HCT116 (cell line): ENCODE measurements around the gene KAT14. TPM values are rescaled to one million over a fixed set of nuclear protein-coding genes. Genes with fewer than 3 reads are reported as not detected.

Experiments
- ATAC-seq: fragments of 200-7000 bp; cut with Tn5 transposase; 2 replicates; pipeline ENCODE4 v1.9.1; 2020; ENCODE audit warnings: mild to moderate bottlenecking, moderate library complexity
- BruUV-seq: library from RNA; stranded (reverse); fragments of 400-500 nt; replicated peaks from 2 replicates; lab custom pipeline; 2021; lab: Mats Ljungman, UMichigan
- CTCF ChIA-PET: fragments of 300-600 bp; sonication (Branson Sonifier 250); formaldehyde crosslinking; loops from one replicate; lab custom pipeline; 2021; ENCODE audit warnings: antibody characterized with exemption; lab: Charles Lee
- POLR2A ChIA-PET: fragments of 300-600, 350-600 bp; sonication (Branson Sonifier 250); formaldehyde crosslinking; loops from one replicate; lab custom pipeline; 2021; ENCODE audit warnings: antibody characterized with exemption; lab: Charles Lee
- RAD21 ChIA-PET, 2 experiments: fragments of 300-600 bp; sonication (Branson Sonifier 250); formaldehyde crosslinking; loops; one replicate each; lab custom pipeline; 2023; ENCODE audit warnings: low total read pairs in 2 of 2; ENCODE audit not compliant: uncharacterized antibody in 2 of 2, unreplicated experiment in 2 of 2, low non-redundant PET in 1 of 2; lab: Charles Lee
- DNase-seq: peaks from one replicate; pipeline ENCODE4 v3.0.0-alpha.2; 2010; ENCODE audit warnings: low read depth, low spot score
- H2AFZ ChIP-seq: fragments of 200-600 bp; shearing (Covaris generic), sonication (generic); 2 replicates; pipeline ENCODE4 v1.6.1; 2017; ENCODE audit warnings: low read depth, mixed run types, mixed read lengths, antibody characterized with exemption, low read length; ENCODE audit not compliant: poor library complexity, severe bottlenecking
- H3K27ac ChIP-seq: 2 replicates; pipeline ENCODE4 v1.5.1; 2012; ENCODE audit warnings: low read depth, low read length
- H3K27me3 ChIP-seq: fragments of 200-600 bp; sonication (generic); 2 replicates; pipeline ENCODE4 v1.6.1; 2016; ENCODE audit warnings: mixed run types, low read length, mixed read lengths; ENCODE audit not compliant: insufficient read depth
- H3K36me3 ChIP-seq, 2 experiments: fragments of 200-500 bp in 1 of 2; fragments of 200-600 bp in 1 of 2; sonication (Bioruptor generic) in 1 of 2; sonication (generic) in 1 of 2; 2 replicates each; pipeline versions ENCODE4 v1.5.1 to v1.6.1; 2014 to 2016; ENCODE audit warnings: low read length in 2 of 2, inconsistent platforms in 1 of 2, mixed read lengths in 1 of 2, mixed run types in 1 of 2; ENCODE audit not compliant: insufficient read depth in 2 of 2, control insufficient read depth in 1 of 2
- H3K4me1 ChIP-seq, 2 experiments: fragments of 200-600 bp in 1 of 2; sonication (generic) in 1 of 2; 2 replicates each; pipeline versions ENCODE4 v1.5.1 to v1.6.1; 2012 to 2017; ENCODE audit warnings: low read length in 2 of 2, inconsistent platforms in 1 of 2, mild to moderate bottlenecking in 1 of 2, mixed read lengths in 1 of 2, mixed run types in 1 of 2, moderate library complexity in 1 of 2; ENCODE audit not compliant: insufficient read depth in 2 of 2, control insufficient read depth in 1 of 2
- H3K4me2 ChIP-seq: fragments of 200-600 bp; sonication (generic); 2 replicates; pipeline ENCODE4 v1.6.1; 2017; ENCODE audit warnings: mixed run types, low read length, mixed read lengths
- H3K4me3 ChIP-seq, 2 experiments: fragments of 200-600 bp in 1 of 2; sonication (generic) in 1 of 2; replicated peaks in 1 of 2; 2 replicates each; pipeline ENCODE4 v1.5.1; 2011 to 2016; ENCODE audit warnings: low read length in 2 of 2, control low read depth in 1 of 2, low read depth in 1 of 2, mild to moderate bottlenecking in 1 of 2, mixed read lengths in 1 of 2, mixed run types in 1 of 2
- H3K79me2 ChIP-seq: fragments of 200-600 bp; sonication (generic); 2 replicates; pipeline ENCODE4 v1.6.1; 2017; ENCODE audit warnings: mild to moderate bottlenecking, mixed run types, low read length, moderate library complexity, mixed read lengths; ENCODE audit not compliant: insufficient read depth
- H3K9ac ChIP-seq: fragments of 200-600 bp; sonication (generic); 2 replicates; pipeline ENCODE4 v1.6.1; 2016; ENCODE audit warnings: low read length, mixed read lengths
- H3K9me2 ChIP-seq: fragments of 200-600 bp; sonication (generic), shearing (Covaris generic); 2 replicates; pipeline ENCODE4 v1.6.1; 2017; ENCODE audit warnings: mixed run types, mild to moderate bottlenecking, moderate library complexity; ENCODE audit not compliant: insufficient read depth
- H3K9me3 ChIP-seq, 2 experiments: fragments of 200-500 bp in 1 of 2; fragments of 200-600 bp in 1 of 2; sonication (Bioruptor generic) in 1 of 2; sonication (generic) in 1 of 2; 2 replicates each; pipeline ENCODE4 v1.6.1; 2014 to 2017; ENCODE audit warnings: low read length in 2 of 2, mixed read lengths in 2 of 2, inconsistent platforms in 1 of 2, low read depth in 1 of 2, mild to moderate bottlenecking in 1 of 2, mixed run types in 1 of 2, moderate library complexity in 1 of 2; ENCODE audit not compliant: control insufficient read depth in 1 of 2, insufficient read depth in 1 of 2
- H4K20me1 ChIP-seq: fragments of 200-600 bp; sonication (generic), shearing (Covaris generic); 2 replicates; pipeline ENCODE4 v1.6.1; 2017; ENCODE audit warnings: mixed run types, mild to moderate bottlenecking, moderate library complexity; ENCODE audit not compliant: insufficient read depth
- CBX3 ChIP-seq: IDR thresholded peaks from 2 replicates; pipeline ENCODE4 v1.6.1; 2012; ENCODE audit warnings: low read depth
- CEBPB ChIP-seq: IDR thresholded peaks from 2 replicates; pipeline ENCODE4 v1.6.1; 2012; ENCODE audit warnings: low read depth
- EGR1 ChIP-seq: IDR thresholded peaks from 2 replicates; pipeline ENCODE4 v1.6.1; 2012; ENCODE audit warnings: low read depth
- EZH2 ChIP-seq: fragments of 200-600 bp; sonication (generic); IDR thresholded peaks from 2 replicates; pipeline ENCODE4 v1.6.1; 2017; ENCODE audit warnings: antibody characterized with exemption, mixed run types
- EZH2phosphoT487 ChIP-seq: fragments of 200-600 bp; IDR thresholded peaks from 2 replicates; pipeline ENCODE4 v1.6.1; 2018; ENCODE audit warnings: antibody characterized with exemption, borderline replicate concordance
- FOSL1 ChIP-seq: IDR thresholded peaks from 2 replicates; pipeline ENCODE4 v1.6.1; 2012; ENCODE audit warnings: low read depth
- JUND ChIP-seq: IDR thresholded peaks from 2 replicates; pipeline ENCODE4 v1.6.1; 2012
- MAX ChIP-seq: IDR thresholded peaks from 2 replicates; pipeline ENCODE4 v1.6.1; 2012
- POLR2AphosphoS5 ChIP-seq: IDR thresholded peaks from 2 replicates; pipeline ENCODE4 v1.6.1; 2011; ENCODE audit warnings: mild to moderate bottlenecking, low read depth, low read length, moderate library complexity
- RAD21 ChIP-seq: IDR thresholded peaks from 2 replicates; pipeline ENCODE4 v1.6.1; 2012; ENCODE audit warnings: low read depth, mild to moderate bottlenecking
- REST ChIP-seq: IDR thresholded peaks from 2 replicates; pipeline ENCODE4 v1.6.1; 2012; ENCODE audit warnings: low read depth
- SIN3A ChIP-seq: IDR thresholded peaks from 2 replicates; pipeline ENCODE4 v1.6.1; 2012; ENCODE audit warnings: low read depth
- SRF ChIP-seq: IDR thresholded peaks from 2 replicates; pipeline ENCODE4 v1.6.1; 2012; ENCODE audit warnings: low read depth
- TCF7L2 ChIP-seq: IDR thresholded peaks from 2 replicates; pipeline ENCODE4 v1.7.0; 2011; ENCODE audit warnings: borderline replicate concordance, inconsistent platforms; ENCODE audit not compliant: insufficient read depth, insufficient read length; ENCODE audit errors: extremely low read depth
- YY1 ChIP-seq: IDR thresholded peaks from 2 replicates; pipeline ENCODE4 v1.6.1; 2011; ENCODE audit warnings: low read length, low read depth, moderate library complexity, mild to moderate bottlenecking; ENCODE audit not compliant: insufficient replicate concordance; ENCODE audit errors: extremely low read depth
- ZNF274 ChIP-seq: fragments of 200-500 bp; sonication (Bioruptor generic); IDR thresholded peaks from 2 replicates; pipeline ENCODE4 v1.6.1; 2014; ENCODE audit warnings: mild to moderate bottlenecking, low read depth, low read length, inconsistent platforms
- intact Hi-C: fragments of 100-400 bp; cut with micrococcal nuclease; formaldehyde crosslinking; loops from 2 replicates; pipeline ENCODE4 v1.10.0; 2022
- total RNA-seq: library from RNA; stranded (reverse); gene quantifications from one replicate; pipeline ENCODE4 v1.2.1, GENCODE V29; 2021; ENCODE audit not compliant: unreplicated experiment
- TF ChIP-seq, protein P1 (sequence below): IDR thresholded peaks from 2 replicates; pipeline ENCODE4 v1.6.1; 2011; ENCODE audit warnings: mild to moderate bottlenecking, low read length, moderate library complexity; ENCODE audit not compliant: insufficient replicate concordance; ENCODE audit errors: extremely low read depth

KAT14 gene
- total RNA-seq, 1 experiment from 2014 or later: 11.4 TPM

- Histone ChIP-seq H3K9me3 (no peaks in the 10 kb centered on the region; a peak in 1 of 4 replicates), H3K4me2 (no peak overlapping the region), H3K27me3 (no peaks in the 10 kb centered on the region), H3K4me1 (no peaks in the 10 kb centered on the region), H2AFZ (no peak overlapping the region), H3K4me3 (no peak overlapping the region), H3K9ac (no peak overlapping the region), H4K20me1 (no peaks in the 10 kb centered on the region), H3K9me2 (no peaks in the 10 kb centered on the region), H3K27ac (no peak overlapping the region), H3K36me3 (no peaks in the 10 kb centered on the region), H3K79me2 (no peaks in the 10 kb centered on the region)
- ATAC-seq (no peak), DNase-seq (no peak)
- CTCF ChIA-PET: no interaction called here
- RAD21 ChIA-PET: no interaction called here
- no TSS peak for BruUV-seq
- POLR2A ChIA-PET: no interaction called here
- TF ChIP-seq EGR1: no peak
- TF ChIP-seq FOSL1: no peak
- no peak for TF ChIP-seq CBX3
- no peak for TF ChIP-seq MAX
- TF ChIP-seq SRF: no peak
- no peak for TF ChIP-seq TCF7L2
- TF ChIP-seq REST: no peak
- TF ChIP-seq POLR2AphosphoS5: no peak
- TF ChIP-seq, protein P1, sequence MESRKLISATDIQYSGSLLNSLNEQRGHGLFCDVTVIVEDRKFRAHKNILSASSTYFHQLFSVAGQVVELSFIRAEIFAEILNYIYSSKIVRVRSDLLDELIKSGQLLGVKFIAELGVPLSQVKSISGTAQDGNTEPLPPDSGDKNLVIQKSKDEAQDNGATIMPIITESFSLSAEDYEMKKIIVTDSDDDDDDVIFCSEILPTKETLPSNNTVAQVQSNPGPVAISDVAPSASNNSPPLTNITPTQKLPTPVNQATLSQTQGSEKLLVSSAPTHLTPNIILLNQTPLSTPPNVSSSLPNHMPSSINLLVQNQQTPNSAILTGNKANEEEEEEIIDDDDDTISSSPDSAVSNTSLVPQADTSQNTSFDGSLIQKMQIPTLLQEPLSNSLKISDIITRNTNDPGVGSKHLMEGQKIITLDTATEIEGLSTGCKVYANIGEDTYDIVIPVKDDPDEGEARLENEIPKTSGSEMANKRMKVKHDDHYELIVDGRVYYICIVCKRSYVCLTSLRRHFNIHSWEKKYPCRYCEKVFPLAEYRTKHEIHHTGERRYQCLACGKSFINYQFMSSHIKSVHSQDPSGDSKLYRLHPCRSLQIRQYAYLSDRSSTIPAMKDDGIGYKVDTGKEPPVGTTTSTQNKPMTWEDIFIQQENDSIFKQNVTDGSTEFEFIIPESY: no peak
- TF ChIP-seq SIN3A: no peak
- TF ChIP-seq RAD21: no peak
- TF ChIP-seq YY1: no peak
- no peak for TF ChIP-seq JUND
- TF ChIP-seq ZNF274: no peak
- TF ChIP-seq EZH2: no peak
- no peak for TF ChIP-seq CEBPB
- TF ChIP-seq EZH2phosphoT487: no peak
- intact Hi-C loops: no loop called here
Observed at GRCh38 chr20:18174906-18175683, 37.4 kb downstream of the KAT14 start.
